Renal cortex interstitium (tissue), 11 donors: ENCODE data around the gene LRRC19. TPM values are rescaled to one million over a fixed set of nuclear protein-coding genes. Genes with fewer than 3 reads are reported as not detected.

Source experiments
- DNase-seq, 11 donors: peaks; one replicate each; pipeline ENCODE4 v3.0.0-alpha.2; 2013; ENCODE audit warnings: low read depth in 9 of 11, low spot score in 4 of 11; ENCODE audit errors: extremely low read depth in 1 of 11
- polyA plus RNA-seq, 3 donors: library from polyadenylated mRNA; unstranded; fragments of 120-200 nt; gene quantifications; one replicate each; pipeline ENCODE4 v1.2.1, GENCODE V29; 2013; ENCODE audit not compliant: insufficient read length in 3 of 3

Gene LRRC19
- polyA plus RNA-seq, 3 donors, result 12.2 to 17.0 (median 16.4) TPM

DNA sequence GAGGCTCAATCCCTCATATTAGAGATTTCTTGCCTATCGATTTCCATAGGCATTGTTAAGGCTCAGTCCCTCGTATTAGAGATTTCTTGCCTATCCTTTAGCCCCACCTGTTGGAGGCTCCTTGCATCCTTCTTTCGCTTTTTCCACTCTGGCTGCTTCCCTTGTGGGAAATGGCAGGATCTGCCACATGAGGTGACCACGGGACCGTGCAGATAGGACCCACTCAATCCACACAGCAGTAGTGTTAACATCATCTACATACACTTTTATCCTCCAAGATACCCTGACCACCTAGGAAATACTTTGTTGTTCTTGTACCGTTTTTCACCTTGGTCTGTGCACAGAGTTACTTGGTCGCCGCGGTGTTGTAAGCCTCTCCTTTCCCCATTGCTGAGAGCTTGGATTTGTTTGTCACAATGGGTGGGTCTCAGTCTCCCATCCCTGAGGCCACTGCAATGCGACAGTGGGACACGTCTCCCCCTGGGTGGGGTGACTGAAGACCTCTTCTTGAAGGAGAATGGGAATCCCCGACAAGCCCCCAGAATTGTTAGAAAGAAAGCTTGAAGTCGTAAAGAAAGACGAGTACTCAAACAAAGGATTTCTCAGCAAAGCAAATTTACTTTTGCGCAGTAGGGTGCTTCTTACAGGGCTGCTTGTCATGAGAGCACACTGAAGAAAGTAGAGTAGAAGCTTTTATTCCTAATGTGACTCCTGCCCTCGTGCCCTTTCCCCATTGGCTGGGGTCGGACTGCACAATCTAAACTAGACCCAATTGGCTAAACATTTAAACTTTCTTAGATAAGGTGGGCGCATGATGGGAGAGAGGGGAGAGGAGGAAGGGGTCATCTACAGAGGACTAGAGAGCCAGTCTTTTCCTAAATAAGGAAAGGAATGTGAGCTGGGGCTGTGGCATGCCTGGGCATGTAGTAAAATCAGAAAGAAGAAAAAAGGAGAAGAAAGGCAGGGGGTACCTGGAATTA is 29.5 kb downstream of the LRRC19 start:
- no peak for DNase-seq

DNA sequence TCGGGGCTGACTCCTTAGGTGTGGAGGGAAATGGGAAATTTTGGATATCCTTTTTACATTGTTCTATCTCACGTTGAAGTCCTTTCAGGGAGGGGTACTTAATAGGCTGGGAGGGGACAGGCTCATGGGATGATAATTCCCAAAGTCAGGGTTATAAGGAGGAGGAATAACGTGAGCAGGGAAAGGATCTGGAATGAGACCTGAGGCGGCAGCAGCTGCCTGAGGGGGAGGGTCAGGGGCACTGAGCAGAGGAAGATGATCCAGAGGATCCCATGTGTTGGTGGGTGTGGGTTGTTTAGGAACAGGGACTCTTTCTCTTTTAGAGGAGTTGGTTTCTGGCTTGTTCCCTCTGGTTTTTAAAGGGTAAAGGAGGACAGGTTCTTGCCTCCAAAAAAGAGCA is 30.5 kb downstream of the LRRC19 start:
- DNase-seq, result no peak

DNA sequence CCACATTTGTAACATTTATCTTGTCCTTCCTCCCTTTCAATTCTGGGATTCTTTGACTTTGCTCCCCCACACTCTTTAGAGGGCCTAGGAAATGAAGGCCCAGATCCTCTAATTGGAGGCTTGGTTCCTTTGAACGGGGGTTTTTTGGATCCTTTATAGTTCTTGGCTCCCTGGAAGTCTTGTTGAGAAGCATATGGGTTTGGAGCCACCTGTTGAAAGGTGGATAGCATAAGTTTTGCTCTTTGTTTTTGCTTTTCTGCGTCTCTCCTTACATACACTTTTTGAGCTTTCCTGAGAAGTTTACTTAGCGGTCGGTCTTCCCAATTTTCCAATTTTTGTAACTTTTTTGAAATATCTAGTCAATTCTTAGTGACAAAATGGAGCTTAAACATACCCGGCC is 31.5 kb downstream of the LRRC19 start:
- no peak for DNase-seq

DNA sequence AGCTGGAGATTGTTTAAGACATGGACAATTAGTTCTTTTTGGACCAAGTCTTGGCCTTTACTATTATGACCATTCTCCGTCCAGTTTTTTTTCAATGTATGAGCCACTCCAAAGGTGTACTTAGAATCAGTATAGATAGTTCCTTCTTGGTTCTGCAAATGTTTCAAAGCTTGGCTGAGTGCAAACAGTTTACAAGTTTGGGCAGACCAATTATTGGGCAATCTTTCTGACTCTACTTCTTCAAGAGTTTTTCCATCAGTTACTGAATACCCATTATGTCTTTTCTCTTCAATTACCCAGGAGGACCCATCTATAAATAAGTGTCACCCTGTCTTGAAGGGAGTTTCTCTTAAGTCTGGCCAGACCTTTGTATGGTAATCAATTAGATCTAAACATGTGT is 33.8 kb downstream of the LRRC19 start:
- no peak for DNase-seq

DNA sequence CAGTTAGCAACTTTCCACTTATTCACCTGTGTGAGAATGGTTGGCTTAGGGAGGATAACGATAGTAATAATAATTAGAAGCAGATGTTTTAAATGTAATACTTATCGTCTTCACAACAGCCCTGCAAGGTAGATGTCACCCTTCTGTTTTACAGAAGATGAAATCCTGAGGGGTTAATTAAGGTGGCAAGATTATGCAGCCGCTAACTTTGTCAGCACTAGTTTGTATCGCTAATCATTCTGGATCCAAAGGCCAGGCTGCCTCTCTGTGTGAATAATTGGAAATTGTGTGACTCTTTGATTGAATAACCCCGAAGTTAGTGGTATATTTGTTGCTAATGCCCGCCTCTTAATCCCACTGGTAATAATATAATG is 48.6 kb downstream of the LRRC19 start:
- no peak for DNase-seq

DNA sequence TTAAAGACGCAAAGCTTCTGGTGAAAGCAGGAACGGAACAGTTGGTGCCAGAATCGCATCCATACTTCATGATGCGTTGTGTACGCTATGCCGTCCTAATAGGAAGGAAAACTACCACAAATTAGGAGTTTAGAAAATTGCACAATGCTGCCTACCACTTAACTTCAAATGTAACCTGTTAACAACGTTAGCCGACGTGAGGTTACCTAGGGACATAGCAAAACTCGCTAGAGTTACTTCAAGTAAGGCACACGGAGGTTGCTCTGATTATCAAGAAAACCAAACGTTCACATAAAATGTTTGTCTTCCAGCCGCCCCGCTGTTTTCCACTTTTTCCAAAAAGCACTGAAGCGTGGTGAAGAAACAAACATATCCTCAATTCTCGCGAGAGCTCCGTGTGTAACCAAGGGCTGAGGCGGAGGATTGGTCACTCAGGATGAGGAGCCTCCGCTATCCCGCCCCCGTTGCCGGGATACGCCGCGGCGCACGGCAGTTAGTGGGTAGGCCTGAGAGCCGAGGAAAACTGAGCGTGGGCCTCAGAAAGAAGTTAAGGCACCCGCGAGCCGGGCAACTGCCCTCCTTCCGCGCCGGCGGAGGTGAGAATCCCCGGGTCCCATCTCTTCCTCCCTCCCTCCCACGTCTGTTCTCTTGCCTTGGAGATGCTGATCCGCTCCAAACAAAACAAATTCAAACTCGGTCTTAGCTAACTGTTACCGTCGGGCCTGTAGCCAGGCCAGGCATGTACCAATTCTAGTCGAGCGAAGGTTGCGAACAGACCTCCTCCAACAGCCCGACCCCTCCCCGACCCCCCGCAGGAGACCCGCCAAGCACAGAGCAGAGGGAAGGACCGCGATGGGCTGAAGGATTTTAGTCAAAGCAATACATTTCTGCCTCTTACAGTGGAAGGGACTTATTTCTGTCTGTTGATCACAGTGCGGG is 49.3 kb downstream of the LRRC19 start, which contains the start of gene IFT74:
TSS of gene IFT74 (plus strand) at position 492 of the 939 bp plus-strand sequence. CDS start 5,556 bp downstream, outside the sequence.
- DNase-seq, result peak; percentile 97 to 99 (median 98)

DNA sequence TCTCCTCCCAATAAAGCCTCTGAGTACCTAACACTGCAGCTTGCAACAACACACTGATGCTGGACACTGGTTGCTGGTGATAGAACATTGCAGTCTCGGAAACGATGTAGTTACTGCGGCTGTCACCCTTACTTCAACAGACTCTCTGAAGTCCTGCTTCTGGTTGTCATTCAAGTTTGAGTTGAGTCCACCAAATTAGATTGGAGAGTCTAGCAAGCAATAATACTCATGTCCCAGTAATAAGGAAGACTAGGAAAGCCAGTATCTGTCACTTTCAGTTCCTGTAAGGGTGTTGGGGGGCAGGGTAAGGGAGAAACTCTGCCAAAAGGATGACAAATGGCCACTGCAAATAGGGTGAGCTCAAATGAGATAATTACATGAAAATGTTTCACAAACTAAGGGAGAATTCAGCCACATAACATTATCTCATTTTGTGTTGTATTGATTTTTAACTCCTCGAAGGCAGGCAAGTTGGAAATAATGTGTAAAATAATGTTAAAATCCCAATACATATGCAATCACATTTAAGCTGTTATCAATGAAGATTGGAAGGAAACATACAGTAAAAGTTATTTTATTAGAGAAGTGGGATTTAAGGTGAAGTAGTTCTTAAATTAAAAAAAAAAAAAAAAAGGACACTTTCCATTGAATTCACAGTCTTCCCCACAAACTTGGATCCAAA is 50.1 kb downstream of the LRRC19 start:
- peak in 1 of 11 donors; percentile 5 for DNase-seq

DNA sequence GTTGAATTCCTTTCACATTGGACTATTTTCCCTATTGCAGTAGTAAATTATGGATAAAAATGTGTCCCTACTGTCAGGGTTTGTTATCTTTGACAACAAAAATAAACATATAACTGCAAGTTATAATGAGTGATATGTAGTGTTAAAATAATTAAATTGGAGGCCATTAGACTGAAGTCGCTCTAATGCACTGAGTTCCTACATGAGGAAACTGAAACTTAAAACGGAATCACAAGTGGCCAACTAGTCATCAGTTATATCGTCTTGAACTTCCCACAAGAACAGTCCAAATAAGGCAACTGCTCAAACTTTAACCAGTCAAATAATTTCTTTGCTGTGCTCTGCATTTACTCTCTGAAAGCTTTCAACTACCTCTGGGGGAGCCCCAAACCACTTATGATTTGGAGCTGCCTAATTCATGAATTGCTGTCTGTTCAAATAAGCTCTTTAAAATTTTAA is 51.4 kb downstream of the LRRC19 start:
- no peak for DNase-seq

DNA sequence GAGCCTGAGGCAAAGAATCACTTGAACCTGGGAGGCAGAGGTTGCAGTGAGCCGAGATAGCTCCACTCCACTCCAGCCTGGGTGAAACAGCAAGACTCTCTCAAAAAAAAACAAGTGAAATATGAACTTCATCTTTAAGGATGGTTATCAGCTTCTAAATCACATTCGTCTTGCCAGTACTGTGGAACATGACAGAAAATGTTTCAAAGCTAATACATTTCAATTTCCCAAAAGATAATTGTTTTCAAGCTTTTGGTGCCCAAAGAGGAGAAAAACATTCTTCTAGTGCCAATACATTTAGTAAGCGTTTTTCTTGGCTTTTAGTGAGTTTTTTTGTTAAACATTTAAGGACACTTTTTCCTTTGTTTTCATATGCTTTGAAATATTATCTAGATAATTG is 53.7 kb downstream of the LRRC19 start:
- DNase-seq, result no peak

DNA sequence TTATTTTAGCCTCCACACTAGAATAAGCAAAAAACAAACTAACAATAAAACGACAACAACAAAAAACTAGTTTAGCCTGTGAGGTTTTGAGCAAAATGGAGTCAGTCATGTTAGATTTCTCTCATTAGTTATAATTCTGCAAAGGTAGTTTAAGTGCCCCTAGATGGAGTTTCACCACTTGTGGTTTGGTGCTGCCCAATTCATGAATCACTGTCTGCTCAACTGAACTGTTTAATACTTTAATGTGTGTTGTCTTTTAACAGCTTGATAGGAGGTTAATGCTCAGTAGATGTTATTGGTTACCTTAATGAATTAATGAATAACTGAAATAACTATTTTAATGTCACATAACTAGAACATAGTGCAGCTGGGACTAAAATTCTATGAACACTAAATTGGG is 55.0 kb downstream of the LRRC19 start:
- DNase-seq, result no peak

DNA sequence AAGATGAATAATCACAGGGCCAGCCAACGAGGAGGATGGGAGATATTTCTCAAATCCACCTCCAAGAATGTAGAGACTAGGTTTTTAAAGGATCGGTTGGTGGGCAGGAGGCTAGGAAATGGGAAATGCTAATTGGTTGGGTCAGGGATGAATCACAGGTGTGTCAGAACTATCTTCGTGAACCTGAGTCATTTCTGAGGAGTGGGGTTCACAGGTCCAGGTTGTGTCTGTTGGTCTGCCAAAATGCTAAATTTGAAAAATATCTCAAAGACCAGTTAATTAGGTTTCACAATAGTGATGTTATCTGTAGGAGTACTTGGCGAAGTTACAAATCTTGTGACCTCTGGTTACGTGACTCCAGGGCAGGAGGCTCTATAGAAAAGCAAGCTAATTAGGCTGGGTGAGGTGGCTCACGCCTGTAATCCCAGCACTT is 55.8 kb downstream of the LRRC19 start:
- DNase-seq, result no peak

DNA sequence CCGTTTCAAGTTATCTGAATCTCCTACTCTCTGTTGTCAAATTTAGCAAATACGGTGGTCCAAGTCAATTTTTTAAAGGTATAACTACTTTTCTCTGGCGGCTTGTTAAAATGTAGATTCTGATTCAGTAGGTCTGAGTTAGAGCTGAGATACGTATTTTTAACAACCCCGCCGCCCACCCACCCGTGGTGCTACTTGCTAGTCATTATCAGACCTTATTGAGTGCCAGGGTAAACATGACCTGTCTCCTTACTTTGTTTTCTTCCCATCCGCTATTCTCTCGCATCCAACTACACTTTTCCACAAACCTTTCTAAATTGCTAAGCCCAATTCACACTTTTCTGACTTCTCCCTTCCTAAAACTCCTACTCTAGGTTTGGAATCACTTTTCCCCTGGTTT is 57.7 kb downstream of the LRRC19 start:
- DNase-seq, result peak in 1 of 11 donors; percentile 2

DNA sequence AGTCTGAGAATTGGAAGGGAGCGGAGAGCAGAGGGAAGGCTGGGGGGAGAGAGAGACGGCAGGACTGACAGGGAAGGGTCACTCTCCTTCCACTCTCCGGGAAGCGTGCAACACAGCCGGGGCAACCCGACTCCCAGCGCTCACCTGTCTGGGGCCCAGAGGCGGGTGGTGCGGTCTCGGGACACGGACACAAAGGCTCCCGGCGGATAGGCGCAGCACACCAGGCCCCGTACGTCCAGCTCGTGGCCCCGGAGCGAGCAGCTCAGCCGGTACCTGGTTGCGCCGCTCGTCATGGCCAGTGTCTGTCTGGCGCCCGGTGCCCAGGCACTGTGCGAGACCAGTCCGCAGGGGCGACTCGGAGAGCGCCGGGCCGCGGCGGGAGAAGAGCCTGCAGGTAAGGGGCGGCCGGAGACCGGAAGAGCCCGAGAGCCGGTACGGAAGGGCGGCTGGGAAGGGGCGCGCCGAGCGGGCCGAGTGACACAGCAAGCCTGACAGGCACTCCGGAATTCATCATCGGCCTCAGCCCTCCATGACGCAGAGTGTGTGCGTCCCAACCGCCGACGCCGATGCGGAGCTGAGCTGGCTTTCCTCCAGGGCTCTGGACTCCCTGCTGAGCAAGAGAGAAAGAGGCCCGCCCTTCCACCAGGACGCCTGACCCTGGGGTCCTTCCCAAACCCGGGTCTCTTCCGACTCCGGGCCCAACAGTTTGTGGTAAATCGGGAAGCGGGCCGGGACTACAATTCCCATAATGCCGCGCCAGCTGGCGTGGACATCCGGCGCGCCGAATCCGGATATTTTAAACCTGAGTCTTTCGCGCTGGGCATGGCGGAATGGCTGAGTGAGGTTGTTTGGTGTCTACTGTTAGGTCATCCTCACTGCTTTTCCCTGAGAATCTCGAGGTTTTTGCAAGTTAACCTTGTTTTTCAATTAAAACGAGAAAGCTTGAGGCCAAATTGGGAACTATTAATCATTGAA is 58.4 kb downstream of the LRRC19 start, which contains the start of gene PLAA:
TSS of gene PLAA (minus strand) at position 490 of the 975 bp plus-strand sequence. CDS start at position 293, 197 bp downstream.
- DNase-seq, result peak; percentile 73 to 90 (median 87)

DNA sequence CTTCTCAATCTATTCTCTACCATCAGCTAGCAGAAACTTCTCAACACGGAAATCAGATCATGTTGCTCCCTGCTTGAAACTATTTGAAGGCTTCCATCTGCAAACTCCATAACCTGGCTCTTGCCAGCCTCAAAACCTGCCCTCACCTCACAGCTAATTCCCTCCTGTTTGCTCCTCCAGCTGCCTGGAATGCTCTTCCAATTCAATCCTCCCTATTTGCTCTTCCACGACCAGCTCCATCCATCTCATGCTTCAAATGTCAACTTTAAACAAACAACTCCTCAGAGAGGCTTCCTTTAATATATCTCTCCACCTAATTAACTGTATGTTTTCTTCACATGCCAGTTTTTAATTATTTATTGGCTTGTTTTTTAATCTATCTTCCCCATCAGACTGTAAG is 59.9 kb downstream of the LRRC19 start:
- peak in 1 of 11 donors; percentile 2 for DNase-seq
